ENCODE results near the gene TMOD3.

- TF ChIP-seq CTCF (conservative IDR thresholded peaks at IDR 0.05; ENCODE audit: low read depth in 2 of 2) (no peak), EZH2 (IDR thresholded peaks at IDR 0.05; ENCODE audit: low read depth, unreplicated experiment) (no peak), POLR2AphosphoS5 (IDR thresholded peaks at IDR 0.05; ENCODE audit: low read depth) (no peak), CREB1 (CRISPR knock-in tag; IDR thresholded peaks at IDR 0.05; ENCODE audit: low read depth) (no peak), REST (IDR thresholded peaks at IDR 0.05; ENCODE audit: unreplicated experiment) (no peak), ZNF331 (CRISPR knock-in tag; IDR thresholded peaks at IDR 0.05; ENCODE audit: low read depth) (no peak), EZH2phosphoT487 (IDR thresholded peaks at IDR 0.05; ENCODE audit: unreplicated experiment) (no peak), JUNB (IDR thresholded peaks at IDR 0.05; ENCODE audit: unreplicated experiment) (no peak), ETS1 (IDR thresholded peaks at IDR 0.05) (no peak)
Observed at GRCh38 chr15:51870774-51871173, 41.3 kb downstream of the TMOD3 start.

All from GM23338 (cell line).